Activated CD4-positive, alpha-beta T cell treated with anti-CD3 and anti-CD28 coated beads for 1 hour (primary cell): ENCODE data around the gene ARHGEF39.
"Not testable (repeated sequence)": the region's sequence is repeated elsewhere in the genome, so short reads cannot be mapped to it uniquely, and the experiment has no call there.

Experiments used
- DNase-seq: peaks from one replicate; pipeline ENCODE4 v3.0.0-alpha.2; 2020

ARHGEF39 gene

GRCh38 chr9:35649431-35650340 is 15.3 kb downstream of the ARHGEF39 start:
- DNase-seq = no peak

GRCh38 chr9:35646533-35647265 is 18.3 kb downstream of the ARHGEF39 start:
- DNase-seq = peak; percentile 84

- no peak for DNase-seq
Measured at GRCh38 chr9:35646153-35646532, 18.9 kb downstream of the ARHGEF39 start.

GRCh38 chr9:35645736-35646135 is 19.3 kb downstream of the ARHGEF39 start:
- not testable (repeated sequence) for DNase-seq

GRCh38 chr9:35643046-35643445 is 21.9 kb downstream of the ARHGEF39 start:
- no peak for DNase-seq

GRCh38 chr9:35641478-35641877 is 23.5 kb downstream of the ARHGEF39 start:
- DNase-seq = not testable (repeated sequence)

- not testable (repeated sequence) for DNase-seq
Measured at GRCh38 chr9:35640431-35640830, 24.6 kb downstream of the ARHGEF39 start.

- no peak for DNase-seq
Measured at GRCh38 chr9:35639631-35640030, 25.4 kb downstream of the ARHGEF39 start.

GRCh38 chr9:35639225-35639624 is 25.8 kb downstream of the ARHGEF39 start:
- DNase-seq = not testable (repeated sequence)

GRCh38 chr9:35638751-35639150 is 26.2 kb downstream of the ARHGEF39 start:
- DNase-seq = not testable (repeated sequence)

GRCh38 chr9:35637427-35637955 is 27.5 kb downstream of the ARHGEF39 start:
- not testable (repeated sequence) for DNase-seq

- DNase-seq = not testable (repeated sequence)
Measured at GRCh38 chr9:35636877-35637246, 28.1 kb downstream of the ARHGEF39 start.

- no peak for DNase-seq
Measured at GRCh38 chr9:35636135-35636876, 28.7 kb downstream of the ARHGEF39 start.

GRCh38 chr9:35635730-35636129 is 29.3 kb downstream of the ARHGEF39 start:
- no peak for DNase-seq

- no peak for DNase-seq
Measured at GRCh38 chr9:35629597-35629996, 35.4 kb downstream of the ARHGEF39 start.

- no peak for DNase-seq
Measured at GRCh38 chr9:35628389-35628991, 36.5 kb downstream of the ARHGEF39 start.

- DNase-seq = no peak
Measured at GRCh38 chr9:35627575-35627974, 37.4 kb downstream of the ARHGEF39 start.

GRCh38 chr9:35619800-35620158 is 45.2 kb downstream of the ARHGEF39 start:
- DNase-seq = no peak

- DNase-seq = no peak
Measured at GRCh38 chr9:35618854-35619799, 45.9 kb downstream of the ARHGEF39 start.

GRCh38 chr9:35618325-35618727 is 46.7 kb downstream of the ARHGEF39 start, which contains the start of gene CD72:
Gene CD72 (minus strand): TSS chr9:35618413. CDS start chr9:35618303, 110 bp downstream.
- DNase-seq = no peak

GRCh38 chr9:35617548-35617947 is 47.4 kb downstream of the ARHGEF39 start:
- DNase-seq = no peak
